WTC11 (cell line): ENCODE results near the gene CYSRT1. TPM values are rescaled to one million over a fixed set of nuclear protein-coding genes. Genes with fewer than 3 reads are reported as not detected.

Experiments used
- AR ChIP-seq: fragments of 250-450 bp; sonication (Bioruptor Pico); IDR thresholded peaks from 2 replicates; pipeline ENCODE4 v1.9.0; 2021; ENCODE audit warnings: mild to moderate bottlenecking
- ARID4B ChIP-seq: sonication (generic); formaldehyde crosslinking; IDR thresholded peaks from 2 replicates; pipeline ENCODE4 v1.8.0; 2023; ENCODE audit warnings: missing genetic modification reagents, mild to moderate bottlenecking, borderline replicate concordance
- CREB1 ChIP-seq: sonication (generic); formaldehyde crosslinking; IDR thresholded peaks from 2 replicates; pipeline ENCODE4 v1.8.0; 2023; ENCODE audit warnings: mild to moderate bottlenecking, missing genetic modification reagents
- CTCF ChIP-seq: fragments of 200-600 bp; IDR thresholded peaks from 2 replicates; pipeline ENCODE4 v1.8.0; 2022; ENCODE audit warnings: antibody characterized with exemption
- E2F1 ChIP-seq: sonication (generic); formaldehyde crosslinking; IDR thresholded peaks from 2 replicates; pipeline ENCODE4 v1.8.0; 2022; ENCODE audit warnings: mild to moderate bottlenecking, missing genetic modification reagents
- E2F4 ChIP-seq: sonication (generic); formaldehyde crosslinking; IDR thresholded peaks from 2 replicates; pipeline ENCODE4 v1.8.1; 2022; ENCODE audit warnings: low read depth, mild to moderate bottlenecking, moderate library complexity, missing genetic modification reagents, borderline replicate concordance
- EMX1 ChIP-seq: fragments of 250-450 bp; sonication (Bioruptor Pico); IDR thresholded peaks from 2 replicates; pipeline ENCODE4 v1.8.0; 2021; ENCODE audit warnings: mild to moderate bottlenecking
- JAZF1 ChIP-seq: fragments of 250-450 bp; sonication (Bioruptor Pico); IDR thresholded peaks from 2 replicates; pipeline ENCODE4 v1.9.0; 2021; ENCODE audit warnings: moderate library complexity, mild to moderate bottlenecking, inconsistent platforms
- JUN ChIP-seq: sonication (generic); formaldehyde crosslinking; IDR thresholded peaks from 2 replicates; pipeline ENCODE4 v1.8.0; 2023; ENCODE audit warnings: mild to moderate bottlenecking, missing genetic modification reagents
- MYBL2 ChIP-seq: sonication (generic); formaldehyde crosslinking; IDR thresholded peaks from 2 replicates; pipeline ENCODE4 v1.8.1; 2023; ENCODE audit warnings: mild to moderate bottlenecking, moderate library complexity, missing genetic modification reagents
- NFYB ChIP-seq: sonication (generic); formaldehyde crosslinking; conservative IDR thresholded peaks from 2 replicates; pipeline ENCODE4 v1.8.0; 2022; ENCODE audit warnings: low read depth, missing genetic modification reagents
- NR1H2 ChIP-seq: sonication (generic); formaldehyde crosslinking; IDR thresholded peaks from 2 replicates; pipeline ENCODE4 v1.9.0; 2021; ENCODE audit warnings: mild to moderate bottlenecking, moderate library complexity, missing genetic modification reagents
- PRRX2 ChIP-seq: fragments of 250-450 bp; sonication (Bioruptor Pico); IDR thresholded peaks from 2 replicates; pipeline ENCODE4 v1.8.0; 2021; ENCODE audit warnings: mild to moderate bottlenecking
- RELA ChIP-seq: sonication (generic); formaldehyde crosslinking; IDR thresholded peaks from 2 replicates; pipeline ENCODE4 v1.8.1; 2022; ENCODE audit warnings: missing genetic modification reagents, mild to moderate bottlenecking, borderline replicate concordance
- SMAD4 ChIP-seq: sonication (generic); formaldehyde crosslinking; IDR thresholded peaks from 2 replicates; pipeline ENCODE4 v1.8.0; 2022; ENCODE audit warnings: mild to moderate bottlenecking, missing genetic modification reagents
- TEAD4 ChIP-seq: sonication (generic); formaldehyde crosslinking; IDR thresholded peaks from 2 replicates; pipeline ENCODE4 v1.8.0; 2022; ENCODE audit warnings: mild to moderate bottlenecking, missing genetic modification reagents
- ZBTB21 ChIP-seq: sonication (generic); formaldehyde crosslinking; IDR thresholded peaks from 2 replicates; pipeline ENCODE4 v1.8.1; 2023; ENCODE audit warnings: mild to moderate bottlenecking, missing genetic modification reagents, borderline replicate concordance
- ZNF121 ChIP-seq: sonication (generic); formaldehyde crosslinking; IDR thresholded peaks from 2 replicates; pipeline ENCODE4 v1.8.0; 2023; ENCODE audit warnings: missing genetic modification reagents
- ZNF317 ChIP-seq: sonication (generic); formaldehyde crosslinking; IDR thresholded peaks from 2 replicates; pipeline ENCODE4 v1.8.1; 2023; ENCODE audit warnings: low read depth, mild to moderate bottlenecking, moderate library complexity, missing genetic modification reagents, borderline replicate concordance
- ZNF512 ChIP-seq: sonication (generic); formaldehyde crosslinking; IDR thresholded peaks from 2 replicates; pipeline ENCODE4 v1.8.1; 2022; ENCODE audit warnings: missing genetic modification reagents, borderline replicate concordance
- ZSCAN18 ChIP-seq: fragments of 250-450 bp; sonication (Bioruptor Pico); IDR thresholded peaks from 2 replicates; pipeline ENCODE4 v2.1.2; 2022; ENCODE audit warnings: mild to moderate bottlenecking, moderate library complexity
- total RNA-seq: library from RNA; stranded (reverse); gene quantifications from 3 replicates; pipeline ENCODE4 v1.2.3, GENCODE V29; 2021

The CYSRT1 gene
- total RNA-seq, 1 experiment from 2014 or later: 3.5 TPM

GRCh38 chr9:137236238-137236935 is 11.4 kb downstream of the CYSRT1 start (continued):
- TF ChIP-seq CREB1 (no peak; the same call in 1 of the 2 replicates), MYBL2 (CRISPR knock-in tag) (no peak), AR (CRISPR knock-in tag) (no peak), ZSCAN18 (no peak), JAZF1 (CRISPR knock-in tag) (no peak), TEAD4 (CRISPR knock-in tag) (no peak), EMX1 (CRISPR knock-in tag) (no peak), ARID4B (CRISPR knock-in tag) (peak; percentile 84; the same call in 1 of the 2 replicates), ZNF512 (CRISPR knock-in tag) (no peak), PRRX2 (CRISPR knock-in tag) (no peak), NFYB (CRISPR knock-in tag) (no peak), ZNF121 (no peak), ZBTB21 (CRISPR knock-in tag) (no peak), SMAD4 (CRISPR knock-in tag) (no peak), RELA (CRISPR knock-in tag) (no peak), E2F1 (no peak), CTCF (peak; percentile 98), E2F4 (CRISPR knock-in tag) (no peak), ZNF317 (CRISPR knock-in tag) (no peak), JUN (CRISPR knock-in tag) (no peak), NR1H2 (no peak)
